Fibroblast of skin of scalp (primary cell): ENCODE results near the gene FTH1.

ENCODE experiments used
- DNase-seq: peaks from one replicate; pipeline ENCODE4 v3.0.0-alpha.2; 2013

Gene FTH1

GRCh38 chr11:61948505-61948904 is 18.9 kb downstream of the FTH1 start:
- no peak for DNase-seq

GRCh38 chr11:61947486-61948210 is 19.8 kb downstream of the FTH1 start:
- DNase-seq: peak; percentile 93

GRCh38 chr11:61946894-61947293 is 20.5 kb downstream of the FTH1 start:
- DNase-seq: no peak

- no peak for DNase-seq
These were observed 22.2 kb downstream of the FTH1 start for GRCh38 chr11:61945191-61945590.

- DNase-seq: no peak
These were observed 27.0 kb downstream of the FTH1 start for GRCh38 chr11:61940466-61940865.

- no peak for DNase-seq
These were observed 31.6 kb downstream of the FTH1 start for GRCh38 chr11:61935861-61936260.

GRCh38 chr11:61930933-61931332 is 36.5 kb downstream of the FTH1 start:
- no peak for DNase-seq

GRCh38 chr11:61928606-61929005 is 38.8 kb downstream of the FTH1 start:
- DNase-seq: no peak

- peak; percentile 53 for DNase-seq
These were observed 39.9 kb downstream of the FTH1 start for GRCh38 chr11:61927501-61927900.

- DNase-seq: no peak
These were observed 41.2 kb downstream of the FTH1 start for GRCh38 chr11:61926235-61926634.

- DNase-seq: no peak
These were observed 41.7 kb downstream of the FTH1 start for GRCh38 chr11:61925736-61926135.

- DNase-seq: no peak
These were observed 43.4 kb downstream of the FTH1 start for GRCh38 chr11:61924064-61924455.

- DNase-seq: peak; percentile 75
These were observed 44.0 kb downstream of the FTH1 start for GRCh38 chr11:61923166-61924063.

- DNase-seq: peak; percentile 91
These were observed 44.9 kb downstream of the FTH1 start for GRCh38 chr11:61922539-61922938.

GRCh38 chr11:61921446-61921845 is 46.0 kb downstream of the FTH1 start:
- DNase-seq: no peak

GRCh38 chr11:61919705-61920631 is 47.5 kb downstream of the FTH1 start:
- DNase-seq: no peak

GRCh38 chr11:61918938-61919704 is 48.3 kb downstream of the FTH1 start:
- no peak for DNase-seq

- DNase-seq: no peak
These were observed 49.0 kb downstream of the FTH1 start for GRCh38 chr11:61918251-61918937.

- DNase-seq: peak; percentile 61
These were observed 49.9 kb downstream of the FTH1 start, which contains the start of gene RAB3IL1 for GRCh38 chr11:61917334-61918109. Gene RAB3IL1, minus strand, starts transcription at chr11:61917566. Its CDS starts 199 bp downstream, at chr11:61917367.

GRCh38 chr11:61916737-61917333 is 50.6 kb downstream of the FTH1 start:
- no peak for DNase-seq
